ENCODE data around the gene C5orf22. TPM values are rescaled to one million over a fixed set of nuclear protein-coding genes. Genes with fewer than 3 reads are reported as not detected.

The C5orf22 gene
- 18.6 and 19.0 TPM in 2 replicates for total RNA-seq

GRCh38 chr5:31531888-31532547 lies at the start of gene C5orf22, which contains the start of gene DROSHA:
Gene C5orf22 (plus strand): TSS chr5:31532301. CDS start chr5:31532393, 92 bp downstream.
Gene DROSHA (minus strand): TSS chr5:31532093. CDS start chr5:31529059, 3,034 bp downstream.

Other genes starting within 250 kb of the C5orf22 start
- 33.0 and 40.1 TPM in 2 replicates for gene DROSHA, start 208 bp upstream of the C5orf22 start, total RNA-seq
- gene PDZD2, start 106.8 kb downstream of the C5orf22 start, total RNA-seq = 7.7 and 8.3 TPM in 2 replicates